Measurements from ENCODE around the gene MRPL17. TPM values are rescaled to one million over a fixed set of nuclear protein-coding genes. Genes with fewer than 3 reads are reported as not detected.
A peak's percentile ranks its signal among the peaks of the same experiment; 100 is the strongest.

The MRPL17 gene
- total and polyA plus RNA-seq, 2 of the 13 experiments (the other 11 are each of a cell fraction or from before 2014, with no cell fraction given), result 59.4 to 90.0 TPM

DNA sequence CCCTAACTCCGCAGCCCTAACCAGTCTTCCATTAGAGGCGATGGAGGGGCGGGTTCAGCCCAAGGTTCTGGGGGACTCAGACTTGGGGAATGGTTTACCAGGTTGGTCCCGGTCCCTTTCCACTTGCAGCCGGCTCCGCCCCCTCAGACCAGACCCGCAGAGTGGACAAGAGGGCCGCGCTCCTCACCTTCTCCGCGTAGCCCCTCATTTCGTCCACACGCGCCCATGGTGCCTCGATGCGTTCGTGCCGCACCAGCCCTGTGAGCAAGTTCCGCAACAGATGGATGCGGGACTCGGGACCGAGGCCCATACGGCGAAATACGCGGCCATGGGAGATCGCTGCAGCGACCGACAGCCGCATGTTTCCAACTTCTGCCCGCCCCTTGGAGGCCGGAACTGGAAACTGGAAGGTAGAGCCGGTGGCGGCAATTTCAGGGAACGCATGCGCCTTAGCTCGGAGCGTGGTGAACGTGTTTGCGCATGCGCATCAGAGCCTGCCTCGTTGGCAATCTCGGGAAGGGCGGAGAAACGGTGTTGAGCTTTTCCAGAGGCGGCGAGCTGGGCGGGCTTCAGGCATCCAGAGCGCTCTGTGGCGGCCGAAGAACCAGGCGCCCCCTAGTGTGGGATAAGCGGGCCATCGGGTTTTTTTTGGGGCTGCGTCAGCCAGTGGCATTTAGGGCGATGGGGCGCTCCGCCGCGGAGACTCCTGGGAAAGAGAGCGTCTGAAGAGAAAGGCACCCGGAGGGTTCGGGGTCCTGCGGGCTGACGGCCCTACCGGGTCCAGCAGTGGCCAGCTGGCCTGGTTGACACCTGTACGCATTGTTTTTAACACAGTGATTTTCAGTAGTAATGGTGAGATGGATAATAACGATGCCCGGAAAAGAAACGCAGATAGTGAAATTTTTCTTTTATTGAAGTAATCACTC lies at the start of gene MRPL17 (continued):
- TF ChIP-seq ZFX (CRISPR knock-in tag; IDR thresholded peaks at IDR 0.05; ENCODE audit: low read depth) (peak; percentile 100), ZNF792 (CRISPR knock-in tag; IDR thresholded peaks at IDR 0.05) (peak; percentile 90), TSC22D2 (CRISPR knock-in tag; IDR thresholded peaks at IDR 0.05; ENCODE audit: borderline replicate concordance) (peak; percentile 95), HNRNPH1 (optimal IDR thresholded peaks at IDR 0.05; ENCODE audit: low read depth, low read length) (peak; percentile 15), ELF4 (CRISPR knock-in tag; IDR thresholded peaks at IDR 0.05; ENCODE audit: borderline replicate concordance) (no peak), THAP11 (CRISPR knock-in tag; IDR thresholded peaks at IDR 0.05) (peak; percentile 87), ZNF720 (CRISPR knock-in tag; IDR thresholded peaks at IDR 0.05) (no peak), ZNF530 (CRISPR knock-in tag; IDR thresholded peaks at IDR 0.05; ENCODE audit: low read depth) (no peak), KDM6A (CRISPR knock-in tag; IDR thresholded peaks at IDR 0.05; ENCODE audit: low read depth) (no peak), YEATS4 (CRISPR knock-in tag; IDR thresholded peaks at IDR 0.05; ENCODE audit: borderline replicate concordance) (peak; percentile 93), SP5 (CRISPR knock-in tag; IDR thresholded peaks at IDR 0.05; ENCODE audit: borderline replicate concordance, low read depth) (peak; percentile 80), ZNF605 (CRISPR knock-in tag; IDR thresholded peaks at IDR 0.05) (peak; percentile 100), ATAD3A (CRISPR knock-in tag; IDR thresholded peaks at IDR 0.05) (peak; percentile 40; the same call in 1 of the 2 replicates), ZNF572 (CRISPR knock-in tag; IDR thresholded peaks at IDR 0.05) (no peak), ZSCAN21 (CRISPR knock-in tag; IDR thresholded peaks at IDR 0.05; ENCODE audit: borderline replicate concordance) (peak; percentile 91; the same call in 1 of the 2 replicates), NAIF1 (CRISPR knock-in tag; IDR thresholded peaks at IDR 0.05; ENCODE audit: borderline replicate concordance) (peak; percentile 64; the same call in 1 of the 2 replicates), TRIM24 (CRISPR knock-in tag; IDR thresholded peaks at IDR 0.05) (no peak), ZSCAN9 (CRISPR knock-in tag; IDR thresholded peaks at IDR 0.05; ENCODE audit: borderline replicate concordance) (peak; percentile 89)
- TF ChIP-seq, protein P1, sequence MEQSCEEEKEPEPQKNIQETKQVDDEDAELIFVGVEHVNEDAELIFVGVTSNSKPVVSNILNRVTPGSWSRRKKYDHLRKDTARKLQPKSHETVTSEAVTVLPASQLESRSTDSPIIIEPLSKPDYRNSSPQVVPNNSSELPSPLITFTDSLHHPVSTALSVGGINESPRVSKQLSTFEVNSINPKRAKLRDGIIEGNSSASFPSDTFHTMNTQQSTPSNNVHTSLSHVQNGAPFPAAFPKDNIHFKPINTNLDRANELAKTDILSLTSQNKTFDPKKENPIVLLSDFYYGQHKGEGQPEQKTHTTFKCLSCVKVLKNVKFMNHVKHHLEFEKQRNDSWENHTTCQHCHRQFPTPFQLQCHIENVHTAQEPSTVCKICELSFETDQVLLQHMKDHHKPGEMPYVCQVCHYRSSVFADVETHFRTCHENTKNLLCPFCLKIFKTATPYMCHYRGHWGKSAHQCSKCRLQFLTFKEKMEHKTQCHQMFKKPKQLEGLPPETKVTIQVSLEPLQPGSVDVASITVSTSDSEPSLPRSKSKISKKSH (CRISPR knock-in tag; IDR thresholded peaks at IDR 0.05; ENCODE audit: borderline replicate concordance), result peak; percentile 97
- TF ChIP-seq, protein P2, sequence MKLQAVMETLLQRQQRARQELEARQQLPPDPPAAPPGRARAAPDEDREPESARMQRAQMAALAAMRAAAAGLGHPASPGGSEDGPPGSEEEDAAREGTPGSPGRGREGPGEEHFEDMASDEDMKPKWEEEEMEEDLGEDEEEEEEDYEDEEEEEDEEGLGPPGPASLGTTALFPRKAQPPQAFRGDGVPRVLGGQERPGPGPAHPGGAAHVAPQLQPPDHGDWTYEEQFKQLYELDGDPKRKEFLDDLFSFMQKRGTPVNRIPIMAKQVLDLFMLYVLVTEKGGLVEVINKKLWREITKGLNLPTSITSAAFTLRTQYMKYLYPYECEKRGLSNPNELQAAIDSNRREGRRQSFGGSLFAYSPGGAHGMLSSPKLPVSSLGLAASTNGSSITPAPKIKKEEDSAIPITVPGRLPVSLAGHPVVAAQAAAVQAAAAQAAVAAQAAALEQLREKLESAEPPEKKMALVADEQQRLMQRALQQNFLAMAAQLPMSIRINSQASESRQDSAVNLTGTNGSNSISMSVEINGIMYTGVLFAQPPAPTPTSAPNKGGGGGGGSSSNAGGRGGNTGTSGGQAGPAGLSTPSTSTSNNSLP (IDR thresholded peaks at IDR 0.05; ENCODE audit: low read depth, low read length), result no peak
- TF ChIP-seq, protein P3, sequence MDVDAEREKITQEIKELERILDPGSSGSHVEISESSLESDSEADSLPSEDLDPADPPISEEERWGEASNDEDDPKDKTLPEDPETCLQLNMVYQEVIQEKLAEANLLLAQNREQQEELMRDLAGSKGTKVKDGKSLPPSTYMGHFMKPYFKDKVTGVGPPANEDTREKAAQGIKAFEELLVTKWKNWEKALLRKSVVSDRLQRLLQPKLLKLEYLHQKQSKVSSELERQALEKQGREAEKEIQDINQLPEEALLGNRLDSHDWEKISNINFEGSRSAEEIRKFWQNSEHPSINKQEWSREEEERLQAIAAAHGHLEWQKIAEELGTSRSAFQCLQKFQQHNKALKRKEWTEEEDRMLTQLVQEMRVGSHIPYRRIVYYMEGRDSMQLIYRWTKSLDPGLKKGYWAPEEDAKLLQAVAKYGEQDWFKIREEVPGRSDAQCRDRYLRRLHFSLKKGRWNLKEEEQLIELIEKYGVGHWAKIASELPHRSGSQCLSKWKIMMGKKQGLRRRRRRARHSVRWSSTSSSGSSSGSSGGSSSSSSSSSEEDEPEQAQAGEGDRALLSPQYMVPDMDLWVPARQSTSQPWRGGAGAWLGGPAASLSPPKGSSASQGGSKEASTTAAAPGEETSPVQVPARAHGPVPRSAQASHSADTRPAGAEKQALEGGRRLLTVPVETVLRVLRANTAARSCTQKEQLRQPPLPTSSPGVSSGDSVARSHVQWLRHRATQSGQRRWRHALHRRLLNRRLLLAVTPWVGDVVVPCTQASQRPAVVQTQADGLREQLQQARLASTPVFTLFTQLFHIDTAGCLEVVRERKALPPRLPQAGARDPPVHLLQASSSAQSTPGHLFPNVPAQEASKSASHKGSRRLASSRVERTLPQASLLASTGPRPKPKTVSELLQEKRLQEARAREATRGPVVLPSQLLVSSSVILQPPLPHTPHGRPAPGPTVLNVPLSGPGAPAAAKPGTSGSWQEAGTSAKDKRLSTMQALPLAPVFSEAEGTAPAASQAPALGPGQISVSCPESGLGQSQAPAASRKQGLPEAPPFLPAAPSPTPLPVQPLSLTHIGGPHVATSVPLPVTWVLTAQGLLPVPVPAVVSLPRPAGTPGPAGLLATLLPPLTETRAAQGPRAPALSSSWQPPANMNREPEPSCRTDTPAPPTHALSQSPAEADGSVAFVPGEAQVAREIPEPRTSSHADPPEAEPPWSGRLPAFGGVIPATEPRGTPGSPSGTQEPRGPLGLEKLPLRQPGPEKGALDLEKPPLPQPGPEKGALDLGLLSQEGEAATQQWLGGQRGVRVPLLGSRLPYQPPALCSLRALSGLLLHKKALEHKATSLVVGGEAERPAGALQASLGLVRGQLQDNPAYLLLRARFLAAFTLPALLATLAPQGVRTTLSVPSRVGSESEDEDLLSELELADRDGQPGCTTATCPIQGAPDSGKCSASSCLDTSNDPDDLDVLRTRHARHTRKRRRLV (CRISPR knock-in tag; IDR thresholded peaks at IDR 0.05), result peak; percentile 86

Data from HepG2 (cell line).